ENCODE measurements around the gene SRMS. TPM values are rescaled to one million over a fixed set of nuclear protein-coding genes. Genes with fewer than 3 reads are reported as not detected.
A peak's percentile ranks its signal among the peaks of the same experiment; 100 is the strongest.

The SRMS gene
- total and polyA plus RNA-seq, 4 donors: 0.06 TPM; not detected in 3

- Histone ChIP-seq H3K27me3 (ENCODE audit: control insufficient read depth in 3 of 3, insufficient read depth in 3 of 3, low read length in 2 of 3) (peaks cover 0 to 3% (median 2%) of the 10 kb centered on the region in 3 donors), H3K9me3 (ENCODE audit: control insufficient read depth in 4 of 4, insufficient read depth in 3 of 4, low read length in 3 of 4) (no peaks in the 10 kb centered on the region), H3K36me3 (ENCODE audit: control insufficient read depth in 4 of 4, insufficient read depth in 4 of 4, low read length in 4 of 4) (no peaks in the 10 kb centered on the region), H3K9ac (ENCODE audit: insufficient read depth in 1 of 2, low read length in 2 of 2) (no peak overlapping the region), H3K27ac (ENCODE audit: low read depth in 1 of 2, low read length in 1 of 2) (peak overlapping the region in 1 of 2 donors; percentile 38), H3K4me1 (ENCODE audit: control insufficient read depth in 5 of 5, insufficient read depth in 5 of 5, low read length in 5 of 5) (peaks cover 0 to 9% (median 0%) of the 10 kb centered on the region in 5 donors), H3K4me3 (no peak overlapping the region)
- peak in 2 of 3 donors; percentile 31 to 63 for DNase-seq
- WGBS, 2 donors: 33 to 48% methylated on average over 23 to 27 of the region's 27 CpGs
- TF ChIP-seq CTCF (IDR thresholded peaks at IDR 0.05; ENCODE audit: control extremely low read depth, extremely low read depth): no peak
- no peak for ATAC-seq (ENCODE audit: insufficient read depth, low FRiP score)
Observed at GRCh38 chr20:63538204-63539091, 9.1 kb downstream of the SRMS start.

- no peaks in the 10 kb centered on the region for H3K36me3 ChIP-seq (ENCODE audit: control insufficient read depth in 4 of 4, insufficient read depth in 4 of 4, low read length in 4 of 4)
- ATAC-seq (ENCODE audit: insufficient read depth, low FRiP score) (peak; percentile 92), DNase-seq (peak; percentile 80 to 88 (median 85))
- no peak overlapping the region for H3K9ac ChIP-seq (ENCODE audit: insufficient read depth in 1 of 2, low read length in 2 of 2)
- no peak overlapping the region for H3K4me3 ChIP-seq
- H3K4me1 ChIP-seq (ENCODE audit: control insufficient read depth in 5 of 5, insufficient read depth in 5 of 5, low read length in 5 of 5): peaks cover 0 to 9% (median 0%) of the 10 kb centered on the region in 5 donors
- TF ChIP-seq CTCF (IDR thresholded peaks at IDR 0.05; ENCODE audit: control extremely low read depth, extremely low read depth): peak; percentile 97
- peaks cover 0 to 3% (median 2%) of the 10 kb centered on the region in 3 donors for H3K27me3 ChIP-seq (ENCODE audit: control insufficient read depth in 3 of 3, insufficient read depth in 3 of 3, low read length in 2 of 3)
- no peaks in the 10 kb centered on the region for H3K9me3 ChIP-seq (ENCODE audit: control insufficient read depth in 4 of 4, insufficient read depth in 3 of 4, low read length in 3 of 4)
- 4 to 7% methylated on average over 32 to 34 of the region's 34 CpGs for WGBS, 2 donors
- H3K27ac ChIP-seq (ENCODE audit: low read depth in 1 of 2, low read length in 1 of 2): peak overlapping the region in 1 of 2 donors; percentile 87
Observed at GRCh38 chr20:63537525-63538203, 9.9 kb downstream of the SRMS start.

GRCh38 chr20:63536997-63537524 is 10.5 kb downstream of the SRMS start, which contains the start of gene PTK6:
PTK6 (minus strand) TSS chr20:63537376; CDS start chr20:63537314, 62 bp downstream.
- no peak for TF ChIP-seq CTCF (IDR thresholded peaks at IDR 0.05; ENCODE audit: control extremely low read depth, extremely low read depth)
- H3K4me1 ChIP-seq (ENCODE audit: control insufficient read depth in 5 of 5, insufficient read depth in 5 of 5, low read length in 5 of 5): peaks cover 0 to 9% (median 0%) of the 10 kb centered on the region in 5 donors
- peaks cover 0 to 7% (median 4%) of the 10 kb centered on the region in 3 donors for H3K27me3 ChIP-seq (ENCODE audit: control insufficient read depth in 3 of 3, insufficient read depth in 3 of 3, low read length in 2 of 3)
- H3K9me3 ChIP-seq (ENCODE audit: control insufficient read depth in 4 of 4, insufficient read depth in 3 of 4, low read length in 3 of 4): no peaks in the 10 kb centered on the region
- no peak for DNase-seq
- peak; percentile 52 for ATAC-seq (ENCODE audit: insufficient read depth, low FRiP score)
- H3K9ac ChIP-seq (ENCODE audit: insufficient read depth in 1 of 2, low read length in 2 of 2): no peak within 1 kb of the TSS
- H3K36me3 ChIP-seq (ENCODE audit: control insufficient read depth in 4 of 4, insufficient read depth in 4 of 4, low read length in 4 of 4): no peaks in the 10 kb centered on the region
- H3K4me3 ChIP-seq: no peak within 1 kb of the TSS
- H3K27ac ChIP-seq (ENCODE audit: low read depth in 1 of 2, low read length in 1 of 2): peak within 1 kb of the TSS in 1 of 2 donors; percentile 87
- 60 to 68% methylated on average over 25 to 29 of the region's 29 CpGs for WGBS, 2 donors

All from lung (tissue), 12 donors.